Activated naive CD4-positive, alpha-beta T cell treated with anti-CD3 and anti-CD28 coated beads, Interleukin-2, amount 50 U/mL, for 16 hours (primary cell): ENCODE measurements around the gene JMY.
"Not testable (repeated sequence)": the region's sequence is repeated elsewhere in the genome, so short reads cannot be mapped to it uniquely, and the experiment has no call there.

Experiments
- DNase-seq: peaks from one replicate; pipeline ENCODE4 v3.0.0-alpha.2; 2020

Gene JMY

DNA sequence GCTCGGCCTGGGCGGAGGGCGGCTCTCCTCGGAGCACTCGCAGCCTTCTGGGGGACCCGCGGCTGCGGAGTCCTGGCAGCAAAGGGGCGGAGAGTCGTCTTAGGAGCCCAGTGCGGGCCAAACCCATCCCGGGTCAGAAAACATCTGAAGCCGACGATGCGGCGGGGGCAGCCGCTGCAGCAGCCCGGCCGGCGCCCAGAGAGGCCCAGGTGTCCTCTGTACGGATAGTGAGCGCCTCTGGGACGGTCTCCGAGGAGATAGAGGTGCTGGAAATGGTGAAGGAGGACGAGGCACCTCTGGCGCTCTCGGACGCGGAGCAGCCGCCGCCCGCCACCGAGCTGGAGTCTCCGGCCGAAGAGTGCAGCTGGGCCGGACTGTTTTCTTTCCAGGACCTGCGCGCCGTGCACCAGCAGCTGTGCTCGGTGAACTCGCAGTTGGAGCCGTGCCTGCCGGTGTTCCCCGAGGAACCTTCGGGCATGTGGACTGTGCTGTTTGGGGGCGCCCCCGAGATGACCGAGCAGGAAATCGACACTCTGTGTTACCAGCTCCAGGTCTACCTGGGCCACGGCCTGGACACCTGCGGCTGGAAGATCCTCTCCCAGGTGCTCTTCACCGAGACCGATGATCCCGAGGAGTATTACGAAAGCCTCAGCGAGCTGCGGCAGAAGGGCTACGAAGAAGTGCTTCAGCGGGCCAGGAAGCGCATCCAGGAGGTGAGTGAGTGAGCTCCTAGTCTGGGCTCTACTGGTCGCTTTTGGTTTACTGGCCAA lies 1.2 kb downstream of the JMY start:
- DNase-seq, result peak; percentile 38

DNA sequence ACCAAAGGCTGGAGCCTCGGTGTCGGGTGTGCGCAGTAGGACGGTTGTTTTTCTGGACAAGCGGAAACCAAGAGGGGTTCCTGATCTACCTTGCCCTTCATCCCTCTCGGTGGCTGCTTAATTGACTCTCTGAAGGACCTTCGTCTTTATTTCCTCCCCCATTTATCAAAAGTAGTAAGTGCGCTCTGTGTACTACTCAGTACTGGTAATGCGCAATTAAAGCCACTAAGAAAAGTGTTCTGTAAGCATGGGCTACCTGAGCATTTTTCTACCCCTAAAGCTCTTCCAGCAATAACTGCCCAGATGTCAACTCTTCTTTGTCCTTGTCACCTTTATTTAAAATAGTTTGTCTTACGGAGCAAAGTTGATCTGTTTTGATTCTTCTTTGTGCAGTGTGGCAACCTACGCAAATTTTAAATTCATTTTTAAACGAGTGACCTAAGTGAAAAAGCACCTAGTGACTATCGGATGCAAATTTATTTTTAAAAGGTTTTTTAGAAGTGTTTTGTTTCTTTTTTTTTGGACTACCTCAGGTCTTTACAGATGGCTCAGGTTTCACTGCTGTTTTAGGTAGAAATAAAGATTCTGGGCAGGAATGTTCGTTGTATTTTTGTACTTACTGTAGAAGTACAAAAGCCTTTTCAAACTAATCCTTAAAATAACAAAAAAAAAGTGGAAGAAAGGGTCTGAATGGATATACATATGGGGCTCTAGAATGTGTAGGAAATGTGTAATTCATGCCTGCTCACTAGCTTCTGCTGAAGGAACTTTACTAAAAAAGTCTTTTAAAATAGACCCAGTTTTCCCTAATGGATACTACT lies 2.0 kb downstream of the JMY start:
- DNase-seq, result no peak

DNA sequence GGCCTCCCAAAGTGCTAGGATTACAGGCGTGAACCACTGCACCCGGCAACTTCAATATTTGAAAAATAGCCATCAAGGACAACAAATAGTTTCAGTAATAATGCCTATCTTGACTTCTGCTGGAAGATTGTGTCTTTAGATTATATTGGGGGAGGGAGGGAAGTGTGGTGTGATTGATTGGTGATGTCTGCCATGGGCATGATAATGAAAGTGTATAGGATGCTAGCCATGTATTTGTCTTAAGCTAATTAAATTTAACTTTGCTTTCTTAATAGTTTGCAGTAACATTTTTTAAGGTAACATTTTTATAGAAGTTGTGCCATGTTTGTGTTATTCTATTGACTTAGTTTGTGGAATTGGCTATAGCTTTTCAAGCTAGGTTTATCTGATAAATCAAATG lies 4.6 kb downstream of the JMY start:
- DNase-seq, result no peak

DNA sequence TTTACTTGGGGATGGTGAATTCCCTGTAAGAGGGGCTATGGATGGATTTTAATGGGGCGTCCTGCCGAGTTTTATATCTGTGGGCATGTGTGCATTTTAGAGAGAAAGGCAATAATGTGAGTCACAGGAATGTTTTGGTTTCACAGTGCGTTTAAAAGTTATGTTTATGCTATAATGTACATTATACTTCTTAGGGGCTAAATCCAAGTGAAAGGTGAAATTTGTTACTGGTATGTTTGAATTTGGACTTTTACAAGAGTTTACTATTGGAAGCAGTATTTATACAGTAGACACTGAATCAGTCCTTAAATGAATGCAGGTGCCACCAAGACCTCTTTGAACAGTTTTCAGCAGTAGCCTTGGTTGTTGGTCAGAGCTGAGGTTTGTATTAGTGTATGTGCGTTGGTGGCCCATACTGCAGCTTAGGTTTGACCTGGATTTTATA lies 5.6 kb downstream of the JMY start:
- no peak for DNase-seq

DNA sequence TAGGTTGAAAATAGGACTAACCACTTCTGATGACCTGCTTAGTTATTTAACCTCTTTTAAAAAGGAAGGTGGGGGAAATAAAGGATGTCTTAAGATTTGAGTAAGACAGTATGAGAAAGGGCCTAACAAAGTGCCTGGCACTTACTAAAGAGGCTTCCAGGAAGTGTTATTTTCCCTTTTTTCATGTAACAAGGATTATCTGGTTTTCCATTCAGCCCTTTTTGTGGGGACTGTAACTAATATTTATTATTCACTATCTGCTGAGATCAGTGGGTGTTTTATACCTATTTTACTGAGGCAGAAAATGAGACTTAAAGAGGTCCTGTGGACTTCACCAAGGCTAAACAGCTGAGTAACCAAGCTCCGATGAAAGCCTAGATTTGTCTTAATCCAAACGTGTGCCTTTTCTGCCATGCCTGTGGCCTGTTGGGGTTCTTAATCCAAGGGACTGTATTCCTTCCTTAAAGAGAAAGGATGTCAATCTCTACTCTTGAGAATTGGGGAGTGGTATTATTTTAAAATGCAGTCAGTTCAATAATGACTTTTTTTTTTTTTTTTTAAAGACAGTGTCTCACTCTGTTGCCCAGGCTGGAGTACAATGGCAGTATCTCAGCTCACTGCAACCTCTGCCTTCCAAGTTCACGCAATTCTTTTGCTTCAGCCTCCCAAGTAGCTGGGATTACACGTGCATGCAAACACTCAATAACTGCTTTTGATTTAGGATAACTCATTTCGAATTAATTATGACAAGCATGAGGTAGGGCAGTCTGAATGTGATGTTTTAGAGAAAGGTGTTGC lies 6.5 kb downstream of the JMY start:
- no peak for DNase-seq

DNA sequence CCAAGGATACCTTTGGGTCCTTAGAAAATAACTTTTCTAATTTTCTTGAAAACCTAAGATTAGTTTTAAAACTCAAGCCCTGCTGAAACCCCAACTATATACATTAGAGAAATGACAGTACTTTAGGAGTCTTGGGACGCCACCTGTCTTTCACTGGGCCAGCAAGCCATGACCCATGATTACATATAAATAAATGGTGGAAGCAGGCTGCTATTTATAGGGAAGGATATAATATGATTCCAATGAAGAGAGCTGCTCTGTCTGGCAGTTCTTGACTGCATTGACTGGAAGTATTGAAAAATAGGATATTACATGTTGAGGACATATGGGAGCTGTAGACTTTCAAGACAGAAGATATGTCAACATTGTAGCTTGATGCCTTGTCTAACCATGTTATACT lies 7.3 kb downstream of the JMY start:
- DNase-seq, result no peak

DNA sequence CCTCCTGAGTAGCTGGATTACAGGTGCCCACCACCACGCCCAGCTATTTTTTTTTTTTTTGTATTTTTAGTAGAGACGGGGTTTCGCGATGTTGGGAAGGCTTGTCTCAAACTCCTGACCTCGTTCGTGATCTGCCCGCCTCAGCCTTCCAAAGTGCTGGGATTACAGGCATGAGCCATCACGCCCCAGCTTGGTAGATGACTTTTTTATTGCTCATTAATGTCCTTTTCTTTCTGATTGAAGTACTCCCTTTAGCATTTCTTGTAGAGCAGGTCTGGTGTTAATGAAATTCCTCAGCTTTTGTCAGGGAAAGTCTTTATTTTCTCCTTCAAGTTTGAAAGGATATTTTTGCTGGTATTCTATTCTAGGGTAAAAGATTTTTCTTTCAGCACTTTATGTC lies 18.1 kb downstream of the JMY start:
- DNase-seq, result not testable (repeated sequence)

DNA sequence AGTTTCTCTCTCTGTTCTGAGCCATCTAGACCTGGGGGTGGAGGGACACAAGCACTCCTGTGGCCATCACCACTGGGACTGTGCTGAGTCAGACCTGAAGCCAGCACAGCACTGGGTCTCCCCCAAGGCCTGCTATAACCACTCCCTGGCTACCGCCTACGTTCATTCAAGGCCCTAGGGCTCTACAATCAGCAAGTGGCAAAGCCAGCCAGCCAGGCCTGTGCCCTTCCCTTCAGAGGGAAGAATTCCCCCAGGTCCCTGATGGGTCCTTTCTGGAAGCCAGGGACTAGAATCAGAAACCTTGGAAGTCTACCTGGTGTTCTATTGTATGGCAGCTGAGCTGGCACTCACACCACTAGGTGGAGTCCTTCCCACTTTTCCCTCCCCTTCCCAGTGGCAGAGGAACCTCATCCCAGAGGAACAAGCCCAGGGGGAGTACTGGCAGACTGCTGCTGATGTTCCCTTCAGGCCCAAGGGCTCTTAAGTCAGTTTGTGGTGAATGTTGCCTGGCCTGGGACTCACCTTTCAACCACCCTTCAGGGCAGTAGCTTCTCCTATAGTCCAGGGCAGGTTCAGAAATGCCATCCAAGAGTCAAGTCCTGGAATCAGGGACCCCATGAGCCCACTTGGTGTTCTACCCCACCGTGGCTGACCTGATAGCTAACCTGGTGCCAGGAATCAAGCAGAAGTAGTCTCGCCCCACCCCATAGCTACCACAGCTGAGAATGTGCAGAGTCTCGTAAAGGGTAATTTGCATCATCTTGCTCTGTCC lies 20.0 kb downstream of the JMY start:
- no peak for DNase-seq

DNA sequence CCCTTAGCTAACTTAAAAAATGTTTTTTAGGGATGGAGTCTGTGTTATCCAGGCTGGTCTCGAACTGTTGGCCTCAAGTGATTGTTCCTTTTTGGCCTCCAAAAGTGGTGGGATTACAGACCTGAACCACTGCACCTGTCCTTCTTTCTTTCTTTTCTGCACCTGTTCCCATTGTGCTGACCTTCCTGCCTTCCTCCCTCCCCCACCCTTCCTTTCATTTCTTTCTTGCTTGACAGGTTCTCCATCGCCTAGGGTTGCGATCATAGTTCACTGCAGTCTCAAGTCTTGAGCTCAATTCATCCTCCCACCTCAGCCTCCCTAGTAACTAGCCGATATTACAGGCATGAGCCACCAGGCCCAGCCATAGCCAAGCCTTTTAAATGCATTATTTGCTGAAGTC lies 20.6 kb downstream of the JMY start:
- no peak for DNase-seq

DNA sequence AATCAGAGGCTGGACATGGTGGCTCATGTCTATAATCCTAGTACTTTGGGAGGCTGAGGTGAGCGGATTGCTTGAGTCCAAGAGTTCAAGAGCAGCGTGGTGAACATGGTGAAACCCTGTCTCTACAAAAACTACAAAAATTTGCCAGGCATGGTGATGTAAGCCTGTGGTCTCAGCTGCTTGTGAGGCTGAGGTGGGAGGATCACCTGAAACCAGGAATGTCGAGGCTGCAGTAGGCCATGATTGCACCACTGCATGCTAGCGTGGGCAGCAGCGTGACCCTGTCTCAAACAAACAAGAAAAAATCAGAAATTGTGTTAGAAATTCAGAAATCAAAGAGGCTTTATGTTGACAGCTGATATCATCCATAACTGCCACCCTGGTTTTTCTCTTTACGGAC lies 21.4 kb downstream of the JMY start:
- DNase-seq, result no peak

DNA sequence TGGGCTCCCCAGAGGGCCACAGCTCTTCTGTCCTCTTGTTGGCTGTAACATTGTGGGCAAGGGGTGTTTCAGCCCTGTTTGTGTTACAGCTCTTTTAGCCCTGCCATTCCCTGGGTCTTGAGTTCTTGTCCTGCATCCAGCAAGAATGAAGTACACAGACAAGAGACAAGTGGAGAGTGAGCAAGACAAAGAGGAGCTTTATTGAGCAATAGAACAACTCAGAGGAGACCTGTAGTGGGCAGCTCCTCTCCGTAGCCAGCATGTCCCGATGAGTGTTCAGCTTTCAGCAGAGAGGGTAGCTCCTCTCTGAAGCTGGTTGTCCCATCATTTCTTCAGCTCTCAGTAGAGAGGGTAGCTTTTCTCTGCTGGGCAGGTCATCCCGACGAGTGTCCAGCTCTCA lies 22.9 kb downstream of the JMY start:
- no peak for DNase-seq

DNA sequence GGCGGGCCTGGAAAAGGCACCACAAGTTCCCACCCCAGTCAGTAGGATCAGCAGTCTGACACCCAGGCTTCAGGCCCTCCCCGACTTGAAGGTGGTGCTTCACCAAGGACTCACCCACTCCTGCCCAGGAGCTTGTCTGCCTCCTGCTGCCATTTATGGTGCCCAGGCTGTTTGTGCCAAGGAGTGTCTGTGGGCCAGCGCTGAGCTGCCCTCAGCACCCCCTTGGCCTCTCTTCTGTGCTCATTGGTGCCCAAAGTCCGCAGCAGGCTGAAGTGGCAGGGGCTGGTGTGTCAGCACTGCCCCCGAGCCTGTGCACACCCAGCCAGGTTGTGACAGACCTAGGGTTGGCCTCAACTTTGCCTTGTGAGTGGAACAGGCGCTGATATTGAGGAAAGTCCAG lies 23.5 kb downstream of the JMY start:
- no peak for DNase-seq

DNA sequence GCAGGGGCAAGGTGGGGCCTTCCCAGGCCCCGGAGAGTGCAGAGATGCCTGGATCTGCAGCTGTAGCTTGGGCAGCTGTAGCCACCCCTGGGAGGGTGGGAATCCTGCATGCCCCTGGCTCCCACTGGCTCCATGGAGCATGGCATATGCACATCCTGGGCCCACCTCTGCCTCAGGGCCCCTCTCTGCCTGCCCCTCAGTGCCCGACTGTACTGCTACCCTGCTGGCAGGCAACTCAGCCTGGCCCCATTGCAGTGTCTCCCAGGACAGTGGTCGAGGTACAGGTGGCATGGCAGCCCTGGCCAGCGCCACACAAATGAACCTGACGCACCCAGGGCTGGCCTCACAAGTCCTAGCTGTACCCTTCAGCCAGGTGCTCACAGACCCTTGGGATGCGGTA lies 23.9 kb downstream of the JMY start:
- DNase-seq, result no peak

DNA sequence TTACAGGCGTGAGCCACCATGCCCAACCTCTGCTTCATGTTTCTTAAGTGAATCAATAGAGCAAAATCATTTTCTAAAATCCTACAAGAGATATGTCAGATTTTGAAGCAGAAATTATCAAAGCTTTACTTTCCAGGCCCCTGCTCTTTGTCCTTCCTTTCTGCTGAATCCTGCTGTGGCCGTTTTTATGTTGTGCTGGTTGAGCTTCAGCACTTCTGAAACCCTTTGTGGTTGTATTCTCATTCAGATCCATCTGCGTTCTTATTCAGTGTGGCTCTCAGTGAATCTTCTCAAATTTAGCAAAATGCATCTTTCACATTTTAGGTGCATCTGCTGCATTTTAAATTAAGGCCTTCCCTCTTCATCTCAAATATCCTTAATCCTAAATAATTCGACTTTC lies 26.0 kb downstream of the JMY start:
- DNase-seq, result no peak

DNA sequence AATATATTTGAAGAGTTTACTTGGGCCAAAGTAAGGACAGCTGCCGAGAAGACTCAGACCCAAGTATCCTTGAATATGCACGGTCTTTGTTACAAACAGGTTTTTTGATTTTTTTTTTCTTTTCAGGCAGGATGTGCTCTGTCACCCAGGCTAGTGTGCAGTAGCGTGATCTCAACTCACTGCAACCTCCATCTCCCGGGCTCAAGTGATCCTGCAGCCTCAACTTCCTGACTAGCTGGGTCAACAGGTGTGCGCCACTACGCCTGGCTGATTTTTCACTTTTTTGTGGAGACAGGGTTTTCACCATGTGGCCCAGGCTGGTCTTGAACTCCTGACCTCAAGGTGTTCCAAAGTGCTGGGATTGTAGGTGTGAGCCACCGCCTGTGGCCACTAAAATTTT lies 27.4 kb downstream of the JMY start:
- no peak for DNase-seq

DNA sequence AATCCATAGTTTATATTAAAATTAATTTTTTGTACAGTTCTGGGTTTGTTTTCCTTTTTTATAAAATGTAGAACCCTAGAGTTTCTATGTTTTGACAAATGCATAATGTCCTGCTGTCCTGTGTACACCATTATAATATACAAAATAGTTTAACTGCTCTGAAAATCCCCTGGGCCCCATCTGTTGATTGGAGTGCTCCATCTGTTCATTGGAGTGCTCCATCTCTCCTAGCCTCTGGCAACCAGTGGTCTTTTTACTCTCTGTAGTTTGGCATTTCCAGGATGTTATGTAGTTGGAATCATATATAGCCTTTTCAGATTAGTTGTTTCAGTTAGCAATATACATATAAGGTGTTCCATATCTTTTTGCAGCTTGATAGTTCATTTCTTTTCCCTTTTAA lies 31.2 kb downstream of the JMY start:
- no peak for DNase-seq

DNA sequence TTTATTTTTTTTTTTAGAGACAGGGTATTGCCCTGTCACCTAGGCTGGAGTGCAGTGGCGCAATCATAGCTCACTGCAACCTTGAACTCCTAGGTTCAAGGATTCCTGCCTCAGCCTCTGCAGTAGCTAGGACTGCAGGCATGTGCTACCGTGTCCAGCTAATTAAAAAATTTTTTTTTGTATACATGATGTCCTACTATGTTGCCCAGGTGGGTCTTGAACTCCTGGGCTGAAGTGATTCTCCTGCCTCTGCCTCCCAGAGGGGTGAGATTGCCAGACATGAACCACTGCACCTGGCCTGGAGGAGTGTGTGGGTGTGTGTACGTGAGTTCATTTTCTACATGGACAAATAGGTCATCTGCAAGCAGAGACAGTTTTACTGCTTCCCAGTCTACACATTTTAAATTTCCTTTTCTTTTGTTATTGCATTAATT lies 33.8 kb downstream of the JMY start:
- DNase-seq, result no peak

DNA sequence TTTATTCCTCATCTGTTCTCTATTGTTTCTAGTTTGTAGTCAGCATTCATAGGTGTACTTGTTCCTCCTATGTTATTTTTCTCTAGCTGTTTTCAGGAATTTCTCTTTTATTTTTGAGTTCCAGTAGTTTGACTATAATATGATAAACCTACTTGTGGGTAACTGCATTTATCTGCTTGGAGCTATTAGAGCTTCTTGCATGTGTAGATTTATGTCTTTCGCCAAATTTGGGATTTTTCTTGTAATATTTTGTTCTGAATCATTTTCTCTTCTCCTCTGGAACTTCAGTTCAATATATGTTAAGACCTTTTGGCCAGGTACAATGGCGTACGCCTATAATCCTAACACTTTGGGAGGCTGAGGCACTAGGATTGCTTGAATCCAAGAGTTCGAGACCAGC lies 37.4 kb downstream of the JMY start:
- no peak for DNase-seq

DNA sequence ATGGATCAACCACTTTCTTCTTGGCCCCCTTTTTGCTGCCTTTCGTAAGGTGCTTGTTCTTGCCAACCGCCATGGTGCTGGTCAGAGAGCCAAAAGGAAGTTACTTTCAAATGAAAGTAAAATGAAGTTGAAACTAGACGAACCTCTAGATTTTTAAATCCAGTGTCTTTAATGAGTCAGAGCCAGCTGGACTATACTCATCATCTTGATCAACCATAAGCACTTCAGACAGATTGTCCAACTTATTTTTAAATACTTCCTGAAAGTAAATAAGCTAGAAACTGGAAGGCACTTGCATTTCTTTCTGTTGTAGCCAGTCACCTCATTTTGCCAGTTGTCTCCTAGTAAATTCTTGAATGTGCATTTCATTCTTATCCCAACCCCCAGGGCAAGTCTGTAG lies 48.9 kb downstream of the JMY start:
- DNase-seq, result no peak

DNA sequence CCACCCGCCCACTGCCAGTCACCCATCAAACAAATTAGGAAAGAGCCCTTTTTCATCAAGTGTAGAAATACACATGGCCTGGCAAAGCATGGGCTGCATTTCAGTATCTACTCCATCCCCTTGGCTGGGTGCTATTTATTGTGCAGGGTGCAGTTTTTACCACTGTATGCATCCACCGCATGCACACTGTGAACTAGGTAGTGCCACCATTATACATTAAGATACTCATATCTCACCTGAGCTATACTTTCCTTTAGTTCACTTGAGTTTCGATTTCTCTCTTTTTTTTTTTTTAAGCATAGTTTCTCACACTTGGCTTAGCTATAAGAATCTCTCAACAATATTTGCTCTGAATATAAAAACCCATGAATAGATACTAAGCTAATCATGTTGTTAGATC lies 49.4 kb downstream of the JMY start:
- no peak for DNase-seq

DNA sequence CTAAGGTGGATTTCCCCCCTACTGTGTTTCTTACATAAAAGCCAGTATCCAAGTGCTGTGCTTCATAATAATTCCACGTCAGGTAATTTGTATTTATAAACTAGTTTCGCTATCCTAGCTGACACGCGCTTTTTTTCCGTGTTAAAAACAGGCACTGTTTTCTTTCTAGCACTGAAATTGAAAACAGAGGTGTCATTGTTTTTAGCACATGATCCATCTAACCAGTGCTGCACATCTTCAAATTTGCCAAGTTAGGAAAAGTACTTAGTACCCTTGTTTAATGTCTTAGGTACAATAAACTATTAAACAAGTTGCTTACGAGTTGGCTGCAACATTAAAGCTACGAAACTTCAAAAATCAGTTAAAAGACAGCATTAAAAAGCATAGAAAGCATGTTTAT lies 49.9 kb downstream of the JMY start:
- no peak for DNase-seq

DNA sequence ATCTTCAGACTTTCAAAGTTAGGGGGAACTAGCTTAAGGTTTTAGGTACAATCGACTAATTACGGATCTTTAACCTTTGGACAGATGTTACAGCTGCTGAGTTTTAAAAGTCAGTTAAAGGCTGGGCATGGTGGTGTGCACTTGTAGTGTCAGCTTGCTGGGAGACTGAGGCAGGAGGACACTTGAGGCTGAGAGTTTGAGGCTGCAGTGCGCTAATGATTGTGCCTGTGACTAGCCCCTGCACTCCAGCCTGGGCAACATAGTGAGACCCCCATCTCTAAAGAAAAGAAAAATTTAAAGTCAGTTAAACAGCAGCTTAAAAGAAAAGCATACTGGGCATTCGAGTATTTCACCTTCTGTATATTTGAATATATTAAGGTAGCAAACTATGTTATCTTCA lies 51.4 kb downstream of the JMY start:
- DNase-seq, result no peak

DNA sequence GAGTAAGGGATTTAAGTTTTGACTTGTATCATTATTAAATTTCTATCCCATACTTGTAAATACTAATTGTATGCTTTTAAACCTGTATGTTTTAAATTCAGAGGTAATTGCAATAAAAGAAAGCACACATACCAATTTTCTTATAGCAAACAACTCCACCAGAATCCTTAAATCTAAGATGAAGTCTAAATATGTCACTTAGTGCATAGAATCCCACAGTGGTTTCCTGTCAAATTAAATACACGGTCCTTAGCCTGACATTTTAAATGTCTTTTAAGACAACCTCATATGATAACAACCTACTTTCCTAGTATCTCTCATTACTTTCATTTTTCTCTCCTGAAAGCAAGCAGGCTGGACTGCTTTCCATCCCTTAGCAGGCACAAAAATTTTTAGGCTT lies 52.0 kb downstream of the JMY start:
- DNase-seq, result no peak
